T-helper 1 cell treated with Interleukin-12 subunit alpha and Interleukin-12 subunit beta and Interleukin-4 antibody, amounts not matched to agents 30 ng/mL and 1 ng/mL, for 36 hours (primary cell): Measurements from ENCODE around the gene PSME3IP1. TPM values are rescaled to one million over a fixed set of nuclear protein-coding genes. Genes with fewer than 3 reads are reported as not detected.

Source experiments
- intact Hi-C: fragments of 100-400 bp; cut with micrococcal nuclease; formaldehyde crosslinking; loops from one replicate; pipeline ENCODE4 v1.15.1; 2024
- total RNA-seq: library from RNA; stranded (reverse); gene quantifications from 2 replicates; pipeline ENCODE4 v1.2.3, GENCODE V29; 2022

The PSME3IP1 gene
- total RNA-seq, 1 donor from 2014 or later: 135 TPM

GRCh38 chr16:57146040-57146647, 39.7 kb downstream of the PSME3IP1 start:
- intact Hi-C loops: no loop called here

GRCh38 chr16:57145046-57146021, 40.5 kb downstream of the PSME3IP1 start:
- intact Hi-C loops: no loop called here

DNA sequence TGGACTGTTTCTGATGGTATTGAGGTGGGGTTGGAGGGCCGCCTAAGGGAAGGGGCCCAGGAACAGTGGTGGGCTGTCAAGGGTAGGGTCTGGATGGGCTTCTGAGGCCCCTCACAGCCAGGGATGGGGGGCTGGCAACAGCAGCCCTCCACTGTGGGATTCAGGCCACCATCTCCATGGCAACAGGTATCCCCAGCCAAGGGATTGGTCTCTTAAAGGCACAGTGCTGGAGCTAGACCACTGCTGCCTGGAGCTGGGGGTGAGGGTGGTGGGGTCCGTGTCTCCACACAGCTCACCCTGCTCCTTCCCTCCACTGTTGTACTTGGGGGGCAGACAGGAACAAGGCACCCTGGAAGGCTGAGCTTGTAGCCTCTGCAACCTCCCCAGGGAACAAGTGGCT, 41.8 kb downstream of the PSME3IP1 start:
- intact Hi-C loops: no loop called here

DNA sequence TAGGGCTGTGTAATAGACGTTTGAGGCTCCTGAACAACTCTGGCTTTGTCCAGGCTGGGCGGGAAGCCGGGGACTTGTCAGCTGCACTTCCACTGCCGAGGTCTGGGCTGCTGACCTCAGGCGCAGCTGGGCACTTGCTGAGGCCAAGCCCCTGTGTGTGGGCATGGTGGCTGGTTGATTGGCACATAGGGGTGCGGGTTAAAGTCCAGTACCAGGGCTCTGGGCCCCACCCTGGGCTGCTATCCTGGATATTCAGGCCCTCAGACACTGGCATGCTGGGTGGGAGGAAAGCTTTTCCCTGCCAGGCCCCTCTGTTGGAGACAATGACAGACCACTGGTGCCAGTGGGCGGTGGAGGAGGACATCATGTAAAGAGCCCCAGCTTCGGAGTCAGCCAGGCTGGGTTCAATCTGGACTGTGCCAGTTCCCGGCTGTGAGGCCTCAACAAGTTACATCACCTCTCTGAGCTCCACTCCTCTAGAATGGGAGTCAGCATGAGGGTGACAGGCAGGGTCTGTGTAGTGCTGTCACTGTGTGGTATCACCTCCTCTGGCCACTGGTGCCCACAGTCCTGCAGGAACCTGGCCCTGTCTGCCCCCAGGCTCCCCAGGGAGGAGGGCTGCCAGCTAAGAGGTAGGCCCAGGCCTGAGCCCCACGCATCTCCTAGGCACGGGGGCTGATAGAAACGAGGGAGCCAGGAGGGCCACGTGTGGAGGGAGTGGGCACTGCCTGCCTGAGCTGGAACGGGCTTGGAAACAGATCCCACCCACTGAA, 42.5 kb downstream of the PSME3IP1 start:
- intact Hi-C loops: no loop called here

DNA sequence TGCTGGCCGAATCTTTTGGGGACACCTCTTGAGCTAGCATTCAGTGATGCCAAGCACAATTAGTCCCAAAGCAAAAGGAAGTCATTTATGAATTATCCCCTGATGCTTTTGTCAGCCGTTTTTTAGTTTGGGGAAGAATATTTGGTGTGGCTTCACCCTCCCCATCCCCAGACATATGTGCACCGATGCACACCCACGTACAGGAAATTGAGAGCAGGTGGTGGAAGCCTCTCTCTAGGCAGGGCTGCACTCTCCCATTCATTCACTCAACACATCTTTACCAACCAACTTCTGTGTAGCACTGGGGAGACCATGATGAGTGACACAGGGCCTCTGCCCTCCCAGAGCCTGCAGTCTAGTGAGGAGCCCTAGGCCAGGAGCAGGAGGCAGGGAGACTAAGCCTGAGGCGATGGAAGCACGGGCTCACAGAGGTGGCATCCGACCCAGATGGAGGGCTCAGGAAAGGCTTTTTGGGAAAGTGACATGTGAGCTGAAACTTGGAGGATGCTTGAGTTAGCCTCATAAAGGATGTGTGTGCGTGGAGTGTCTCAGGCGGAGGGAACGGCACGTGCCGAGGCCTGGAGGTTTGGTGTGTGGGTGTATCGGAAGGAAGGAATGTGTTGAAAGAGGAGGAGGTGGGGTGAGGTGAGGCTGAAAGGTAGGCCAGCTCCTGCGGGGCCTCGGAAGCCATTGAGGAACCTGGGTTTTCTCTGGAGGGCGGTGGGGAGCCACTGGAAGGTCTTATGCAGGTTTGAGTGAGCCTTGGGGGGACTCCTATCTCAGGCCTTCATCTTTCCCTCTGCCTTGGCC, 43.8 kb downstream of the PSME3IP1 start:
- intact Hi-C loops: no loop called here

GRCh38 chr16:57140931-57141668, 44.7 kb downstream of the PSME3IP1 start:
- intact Hi-C loops: no loop called here

- intact Hi-C loops: no loop called here
These were observed 47.4 kb downstream of the PSME3IP1 start for GRCh38 chr16:57138281-57138935.

DNA sequence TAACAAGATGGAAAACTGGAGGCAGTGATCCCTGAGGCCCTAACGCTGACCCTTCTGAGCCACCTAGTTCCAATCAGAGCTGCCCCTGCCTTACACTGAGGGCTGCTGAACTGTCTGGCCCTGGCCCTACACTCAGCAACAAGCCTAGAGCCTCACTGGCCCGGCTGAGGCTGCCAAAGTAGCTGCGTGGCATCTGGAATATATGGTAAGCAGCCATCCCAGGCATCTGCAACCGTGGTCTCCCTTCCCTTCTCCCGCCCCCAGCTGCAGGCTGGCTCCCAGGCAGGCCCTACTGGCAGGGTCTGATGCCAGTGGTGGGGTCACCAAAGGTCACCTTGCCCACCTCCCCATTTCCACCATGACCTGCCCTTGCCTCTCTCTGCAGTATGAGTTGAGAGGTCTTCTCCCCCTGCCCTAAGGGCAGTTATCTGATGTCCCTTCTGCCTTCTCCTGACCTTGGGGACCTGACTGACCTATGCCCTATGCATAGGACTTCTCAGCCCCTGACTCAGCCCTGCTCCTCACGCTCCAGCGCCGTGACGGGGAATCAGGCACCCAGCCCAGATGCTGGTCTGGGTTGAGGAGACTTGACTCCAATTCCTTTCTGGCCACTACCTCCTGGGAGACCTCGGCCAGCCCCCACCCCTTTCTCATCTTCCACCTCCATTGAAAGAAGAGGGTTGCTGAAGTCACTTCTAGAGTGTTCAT, 48.1 kb downstream of the PSME3IP1 start:
- intact Hi-C loops: no loop called here

DNA sequence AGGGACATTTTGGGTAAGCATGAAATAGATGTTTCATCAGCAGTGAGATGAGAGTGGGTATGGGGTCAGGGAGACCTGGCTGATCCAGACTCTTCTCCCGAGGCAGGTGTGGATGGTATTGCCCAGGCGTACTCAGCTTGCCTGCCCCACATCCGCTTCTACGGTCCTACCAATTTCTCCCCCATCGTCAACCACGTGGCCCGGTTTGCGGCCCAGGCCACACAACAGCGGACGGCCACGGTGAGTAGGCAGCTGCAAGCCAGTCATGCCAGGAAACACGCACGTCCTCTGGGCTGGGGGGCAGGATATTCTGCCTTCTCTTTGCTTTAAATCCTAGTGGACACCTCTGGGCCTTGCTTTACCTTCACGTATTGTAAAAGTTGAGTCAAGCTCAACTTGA, 48.8 kb downstream of the PSME3IP1 start:
- intact Hi-C loops: no loop called here

DNA sequence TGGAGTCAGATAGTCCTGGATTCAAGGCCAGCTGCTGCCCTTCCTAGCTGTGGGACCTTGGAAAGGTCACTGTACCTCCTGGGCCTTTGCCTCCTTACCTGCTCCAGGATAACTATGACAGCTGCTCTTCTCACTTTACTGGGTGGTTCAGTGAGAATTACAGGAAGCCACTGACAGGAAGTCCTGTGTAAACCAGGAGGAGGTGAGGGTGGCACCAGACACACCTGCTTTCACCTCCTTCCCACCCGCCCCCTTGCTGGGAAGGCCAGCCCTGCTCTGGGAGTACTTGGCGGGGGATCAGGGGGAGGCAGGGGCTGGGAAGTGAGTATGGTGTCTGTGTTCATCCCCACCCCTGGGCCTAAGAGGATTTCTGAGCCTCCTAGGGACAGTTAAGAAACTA, 50.9 kb downstream of the PSME3IP1 start:
- intact Hi-C loops: no loop called here

GRCh38 chr16:57133886-57134285, 52.0 kb downstream of the PSME3IP1 start:
- intact Hi-C loops: no loop called here

DNA sequence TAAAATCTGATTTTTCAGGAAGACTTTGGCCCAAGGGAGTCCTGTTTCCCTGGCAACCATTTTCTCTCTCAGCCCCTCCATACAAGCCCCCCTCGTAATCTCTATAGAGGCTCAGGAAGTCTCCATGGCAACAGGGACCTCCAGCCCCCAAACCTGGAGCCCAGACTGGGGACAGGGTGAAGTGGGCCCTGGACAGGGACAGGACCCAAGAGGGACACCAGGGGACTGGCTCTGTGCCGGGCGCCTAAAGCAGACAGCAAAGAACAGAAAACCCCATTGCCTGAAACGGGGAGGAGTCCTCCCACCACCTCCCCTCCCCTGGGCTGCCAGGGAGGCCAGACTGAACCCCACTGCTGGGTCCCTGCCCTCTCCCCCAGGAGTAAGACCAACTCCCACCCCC, 52.8 kb downstream of the PSME3IP1 start:
- intact Hi-C loops: no loop called here

DNA sequence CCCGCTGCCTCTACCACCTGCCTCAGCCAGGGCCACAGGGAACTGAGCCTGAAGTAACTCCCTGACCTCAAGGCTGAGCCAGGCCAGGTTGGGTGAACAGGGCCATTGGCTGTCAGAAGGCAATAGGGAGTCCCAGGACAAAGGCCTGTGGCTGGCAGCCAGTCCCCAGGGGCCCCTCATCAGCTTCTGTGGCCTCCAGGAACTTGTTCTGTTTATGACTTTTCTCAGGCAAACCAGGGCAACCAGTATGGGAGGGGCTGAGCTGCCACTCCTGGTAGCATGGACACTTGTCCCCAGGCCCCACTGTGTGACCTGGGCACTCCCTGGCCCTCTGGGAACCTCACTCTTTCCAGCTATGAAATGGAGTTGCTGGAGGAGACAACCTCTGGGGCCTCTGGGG, 53.4 kb downstream of the PSME3IP1 start:
- intact Hi-C loops: no loop called here

DNA sequence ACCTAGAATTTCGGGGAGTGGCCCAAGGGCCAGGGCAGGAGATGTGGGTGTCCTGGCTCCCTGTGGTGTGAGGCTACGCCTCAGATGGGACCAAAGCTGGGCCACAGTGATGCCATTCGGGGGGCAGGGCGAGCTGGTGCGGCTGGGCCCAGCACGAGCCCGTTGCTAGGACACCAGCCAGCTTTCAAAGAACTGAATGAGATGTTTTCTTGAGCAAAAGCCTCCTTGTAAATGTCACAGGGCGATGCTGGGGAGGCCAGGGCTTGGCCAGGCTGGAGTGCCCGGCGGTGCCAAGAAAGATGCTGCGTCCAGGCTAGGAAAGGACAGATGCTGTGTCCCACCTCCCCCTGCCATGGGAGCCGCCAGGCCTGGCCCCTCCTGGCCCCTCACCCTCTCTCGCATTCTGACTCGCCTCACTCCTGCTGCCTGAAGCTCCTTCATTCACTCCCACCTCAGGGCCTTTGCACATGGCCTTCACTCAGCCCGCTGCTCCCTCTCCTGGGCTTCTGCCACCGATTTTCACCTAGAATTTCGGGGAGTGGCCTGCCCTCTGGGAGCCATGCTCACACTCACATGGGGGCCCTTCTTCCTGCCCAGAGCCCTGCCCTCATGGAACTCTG, 54.4 kb downstream of the PSME3IP1 start:
- intact Hi-C loops: no loop called here

- intact Hi-C loops: no loop called here
These were observed 54.9 kb downstream of the PSME3IP1 start for GRCh38 chr16:57130950-57131321.

GRCh38 chr16:57128771-57129389, 57.0 kb downstream of the PSME3IP1 start:
- intact Hi-C loops: loop anchor here (2.0 kb wide), 2 partner anchors 44 to 58 kb away; partner anchors contain the start of genes PSME3IP1 and RSPRY1

GRCh38 chr16:57127836-57128235, 58.0 kb downstream of the PSME3IP1 start:
- intact Hi-C loops: loop anchor here (2.0 kb wide), 2 partner anchors 43 to 59 kb away; partner anchors contain the start of genes PSME3IP1 and RSPRY1
